HepG2 (cell line): ENCODE data around the gene COL4A6. TPM values are rescaled to one million over a fixed set of nuclear protein-coding genes. Genes with fewer than 3 reads are reported as not detected.

Experiments used
- ATAC-seq: fragments of 200-7000 bp; cut with Tn5 transposase; 3 replicates; pipeline ENCODE4 v1.9.1; 2020; ENCODE audit warnings: mild to moderate bottlenecking, moderate library complexity
- BruUV-seq: library from RNA; stranded (reverse); fragments of 400-500 nt; replicated peaks from 2 replicates; lab custom pipeline; 2021; lab: Mats Ljungman, UMichigan
- CTCF ChIA-PET: fragments of 300-600 bp; formaldehyde crosslinking; extraction: SDS; loops from one replicate; lab custom pipeline; 2021; ENCODE audit warnings: low total read pairs, inconsistent platforms, low intra/inter-chr PET ratio; lab: Yijun Ruan, JAX
- POLR2A ChIA-PET: fragments of 350-600 bp; sonication (Branson Sonifier 250); formaldehyde crosslinking; loops from one replicate; lab custom pipeline; 2020; ENCODE audit warnings: antibody characterized with exemption, inconsistent platforms; lab: Yijun Ruan, JAX
- DNase-seq: peaks from one replicate; pipeline ENCODE4 v3.0.0-alpha.2; 2015; ENCODE audit warnings: low spot score
- FAIRE-seq: peaks from 3 replicates; lab custom pipeline; 2011; peaks lifted over from hg19 to GRCh38; lab: Jason Lieb, UNC
- H2AFZ ChIP-seq: one replicate; pipeline ENCODE4 v1.6.1; 2011; ENCODE audit warnings: low read length, inconsistent platforms
- H3K27ac ChIP-seq: fragments of 300-600 bp; 3 replicates; pipeline ENCODE4 v1.8.0; 2011; ENCODE audit warnings: mixed run types, mild to moderate bottlenecking, mixed read lengths, low read length, inconsistent platforms; ENCODE audit not compliant: insufficient read depth; ENCODE audit errors: extremely low read length
- H3K27me3 ChIP-seq, 2 experiments: fragments of 200-600 bp in 1 of 2; 2 replicates in 1 of 2; 3 replicates in 1 of 2; pipeline versions ENCODE4 v1.6.0 to v1.8.0; 2011; ENCODE audit warnings: low read length in 2 of 2, mild to moderate bottlenecking in 2 of 2, moderate library complexity in 2 of 2, inconsistent platforms in 1 of 2; ENCODE audit not compliant: insufficient read depth in 2 of 2, control insufficient read depth in 1 of 2
- H3K36me3 ChIP-seq, 2 experiments: fragments of 200-600 bp in 1 of 2; replicated peaks in 1 of 2; 2 replicates in 1 of 2; 3 replicates in 1 of 2; pipeline versions ENCODE4 v1.5.1 to v1.8.0; 2011; ENCODE audit warnings: low read length in 2 of 2, inconsistent platforms in 1 of 2; ENCODE audit not compliant: insufficient read depth in 2 of 2, control insufficient read depth in 1 of 2
- H3K4me1 ChIP-seq: 2 replicates; pipeline ENCODE4 v1.5.1; 2012; ENCODE audit warnings: low read length, inconsistent platforms; ENCODE audit not compliant: insufficient read depth
- H3K4me2 ChIP-seq: 2 replicates; pipeline ENCODE4 v1.6.0; 2011; ENCODE audit warnings: low read depth, low read length, inconsistent platforms
- H3K4me3 ChIP-seq, 3 experiments: fragments of 200-600 bp in 1 of 3; sonication (generic), shearing (Covaris generic) in 1 of 3; replicated peaks in 1 of 3; 2 replicates each; pipeline ENCODE4 v1.5.1; 2011 to 2016; ENCODE audit warnings: low read length in 3 of 3, inconsistent platforms in 2 of 3, low read depth in 2 of 3, mild to moderate bottlenecking in 2 of 3, control low read depth in 1 of 3, mixed read lengths in 1 of 3; ENCODE audit not compliant: insufficient read depth in 1 of 3
- H3K79me2 ChIP-seq: one replicate; pipeline ENCODE4 v1.6.1; 2011; ENCODE audit warnings: low read length, inconsistent platforms; ENCODE audit not compliant: insufficient read depth
- H3K9ac ChIP-seq: 2 replicates; pipeline ENCODE4 v1.6.0; 2011; ENCODE audit warnings: mild to moderate bottlenecking, low read depth, low read length, inconsistent platforms; ENCODE audit not compliant: insufficient read depth
- H3K9me3 ChIP-seq: 2 replicates; pipeline ENCODE4 v1.5.1; 2012; ENCODE audit warnings: mild to moderate bottlenecking, low read length
- H4K20me1 ChIP-seq: 2 replicates; pipeline ENCODE4 v1.6.0; 2011; ENCODE audit warnings: inconsistent platforms, mild to moderate bottlenecking, low read length, moderate library complexity; ENCODE audit not compliant: insufficient read depth
- CEBPB ChIP-seq: IDR thresholded peaks from 2 replicates; pipeline ENCODE4 v1.6.1; 2011; ENCODE audit warnings: low read depth, low read length, improper control_type of control experiment, borderline replicate concordance
- KLF9 ChIP-seq: IDR thresholded peaks from 2 replicates; pipeline ENCODE4 v1.6.1; 2016; ENCODE audit warnings: low read depth
- ONECUT2 ChIP-seq: sonication (generic); formaldehyde crosslinking; IDR thresholded peaks from 2 replicates; pipeline ENCODE4 v1.4.0; 2020; ENCODE audit warnings: missing genetic modification reagents
- PBX2 ChIP-seq: IDR thresholded peaks from 2 replicates; pipeline ENCODE4 v1.6.1; 2016; ENCODE audit warnings: control low read depth
- PHF21A ChIP-seq: sonication (generic); formaldehyde crosslinking; IDR thresholded peaks from 2 replicates; pipeline ENCODE4 v1.5.0; 2020; ENCODE audit warnings: mild to moderate bottlenecking, missing genetic modification reagents
- PRDM4 ChIP-seq: sonication (generic); formaldehyde crosslinking; IDR thresholded peaks from 2 replicates; pipeline ENCODE4 v1.9.0; 2021; ENCODE audit warnings: missing genetic modification reagents, borderline replicate concordance
- RELA ChIP-seq: sonication (generic); formaldehyde crosslinking; IDR thresholded peaks from 2 replicates; pipeline ENCODE4 v1.4.0; 2020; ENCODE audit warnings: missing genetic modification reagents
- SIX1 ChIP-seq: sonication (generic); formaldehyde crosslinking; IDR thresholded peaks from 2 replicates; pipeline ENCODE4 v1.4.0; 2020; ENCODE audit warnings: missing genetic modification reagents, borderline replicate concordance
- TARDBP ChIP-seq: sonication (generic); formaldehyde crosslinking; IDR thresholded peaks from 2 replicates; pipeline ENCODE4 v1.8.0; 2022; ENCODE audit warnings: mild to moderate bottlenecking, missing genetic modification reagents
- TEF ChIP-seq: sonication (generic); formaldehyde crosslinking; IDR thresholded peaks from 2 replicates; pipeline ENCODE4 v1.5.0; 2020; ENCODE audit warnings: missing genetic modification reagents
- TMF1 ChIP-seq: sonication (generic); formaldehyde crosslinking; IDR thresholded peaks from 2 replicates; pipeline ENCODE4 v1.8.1; 2022; ENCODE audit warnings: low read depth, missing genetic modification reagents
- ZNF121 ChIP-seq: sonication (generic); formaldehyde crosslinking; IDR thresholded peaks from 2 replicates; pipeline ENCODE4 v1.5.0; 2020; ENCODE audit warnings: mild to moderate bottlenecking, missing genetic modification reagents
- ZNF572 ChIP-seq: sonication (generic); formaldehyde crosslinking; IDR thresholded peaks from 2 replicates; pipeline ENCODE4 v1.5.1; 2020; ENCODE audit warnings: mild to moderate bottlenecking, missing genetic modification reagents
- ZNF782 ChIP-seq: sonication (generic); formaldehyde crosslinking; IDR thresholded peaks from 2 replicates; pipeline ENCODE4 v1.4.0; 2020; ENCODE audit warnings: missing genetic modification reagents, mild to moderate bottlenecking, borderline replicate concordance
- WGBS: methylation state at CpG from one replicate; pipeline ENCODE4 v1.1.6; 2017; ENCODE audit warnings: low lambda C conversion rate; 5-methylcytosine and 5-hydroxymethylcytosine counted together
- in situ Hi-C: cut with HindIII; loops from 2 replicates; pipeline ENCODE4 v1.10.0; 2017; ENCODE audit warnings: low pct_unique_long_range_greater_than_20kb; ENCODE audit not compliant: extremely low pct_ligation_motif_present
- intact Hi-C: fragments of 100-400 bp; cut with micrococcal nuclease; formaldehyde crosslinking; loops from one replicate; pipeline ENCODE4 v1.10.0; 2022; ENCODE audit not compliant: unreplicated experiment
- polyA plus RNA-seq, 8 experiments: library from polyadenylated mRNA; depleted of rRNA in 3 of 8; stranded (reverse) in 7 of 8; unstranded in 1 of 8; fragments of >200 nt; fragmentation: Illumina TruSeq in 4 of 8; extraction: Trizol in 4 of 8; gene quantifications; 2 replicates each; pipeline versions ENCODE4 v1.2.1 to v1.2.3, GENCODE V29; 2011 to 2016; ENCODE audit warnings: low read depth in 4 of 8, missing spikeins in 1 of 8, mixed read lengths in 1 of 8; ENCODE audit not compliant: insufficient read depth in 1 of 8
- total RNA-seq, 5 experiments: library from RNA; depleted of rRNA; stranded (reverse); fragments of >200 nt; fragmentation: Illumina TruSeq; extraction: Trizol; gene quantifications; 2 replicates each; pipeline ENCODE4 v1.2.3, GENCODE V29; 2016; ENCODE audit warnings: low read depth in 1 of 5

COL4A6 gene
- total and polyA plus RNA-seq, 2 of the 13 experiments (the other 11 are each of a cell fraction or from before 2014, with no cell fraction given): 4.5 to 8.2 TPM

GRCh38 chrX:108349210-108349609 is 89.0 kb downstream of the COL4A6 start:
- Histone ChIP-seq H3K36me3 (no peaks in the 10 kb centered on the region), H3K27ac (no peak overlapping the region), H3K4me1 (peaks cover 4% of the 10 kb centered on the region; the same call in 1 of the 2 replicates), H2AFZ (no peak overlapping the region), H3K4me2 (no peak overlapping the region), H3K9ac (no peak overlapping the region)
- no peak for ATAC-seq
- intact Hi-C loops: no loop called here
- no peak for FAIRE-seq
- DNase-seq: no peak
- POLR2A ChIA-PET: no interaction called here
- WGBS: 100% methylated on average over 2 of the region's 2 CpGs
- peak; percentile 33 for TF ChIP-seq CEBPB
- no peak for TF ChIP-seq PRDM4 (CRISPR knock-in tag)
- no peak for TF ChIP-seq SIX1 (CRISPR knock-in tag)
- no peak for TF ChIP-seq ZNF121 (CRISPR knock-in tag)
- TF ChIP-seq, all 625 proteins: peak for 1
- Histone ChIP-seq H3K4me3 (no peak overlapping the region), H3K79me2 (no peaks in the 10 kb centered on the region), H4K20me1 (no peaks in the 10 kb centered on the region), H3K27me3 (no peaks in the 10 kb centered on the region), H3K9me3 (no peaks in the 10 kb centered on the region)
- BruUV-seq: no TSS peak
- CTCF ChIA-PET: no interaction called here
- in situ Hi-C loops: no loop called here

GRCh38 chrX:108348525-108348924 is 89.7 kb downstream of the COL4A6 start:
- in situ Hi-C loops (no loop called here), intact Hi-C loops (no loop called here)
- Histone ChIP-seq H3K9ac (no peak overlapping the region), H3K4me2 (no peak overlapping the region), H3K79me2 (no peaks in the 10 kb centered on the region), H3K27ac (no peak overlapping the region), H2AFZ (no peak overlapping the region), H3K27me3 (no peaks in the 10 kb centered on the region), H4K20me1 (no peaks in the 10 kb centered on the region), H3K4me1 (no peaks in the 10 kb centered on the region), H3K9me3 (no peaks in the 10 kb centered on the region), H3K4me3 (no peak overlapping the region), H3K36me3 (no peaks in the 10 kb centered on the region)
- 100% methylated on average over 1 of the region's 1 CpG for WGBS
- ATAC-seq (no peak), DNase-seq (no peak), FAIRE-seq (no peak)
- CTCF ChIA-PET: no interaction called here
- POLR2A ChIA-PET: no interaction called here
- no TSS peak for BruUV-seq
- TF ChIP-seq KLF9 (CRISPR knock-in tag) (no peak), ONECUT2 (CRISPR knock-in tag) (no peak), RELA (no peak), TEF (CRISPR knock-in tag) (no peak), PHF21A (no peak), PBX2 (CRISPR knock-in tag) (no peak), TARDBP (CRISPR knock-in tag) (no peak), TMF1 (CRISPR knock-in tag) (no peak), ZNF782 (CRISPR knock-in tag) (no peak), ZNF572 (CRISPR knock-in tag) (no peak)
